Adrenal gland (tissue), 12 donors: ENCODE data around the gene SYT1. TPM values are rescaled to one million over a fixed set of nuclear protein-coding genes. Genes with fewer than 3 reads are reported as not detected.

ENCODE experiments used
- DNase-seq, 7 donors: peaks; one replicate each; pipeline ENCODE4 v3.0.0-alpha.2; 2019 to 2020
- H3K27ac ChIP-seq, 5 donors: fragments of 200-600 bp; sonication (generic) in 4 of 5; 1 replicate in 3 of 5; 2 replicates in 2 of 5; pipeline versions ENCODE4 v1.5.1 to v1.8.0; 2016 to 2020; ENCODE audit warnings: mild to moderate bottlenecking in 1 of 5
- H3K27me3 ChIP-seq: fragments of 200-600 bp; 2 replicates; pipeline ENCODE4 v1.8.0; 2021
- H3K36me3 ChIP-seq, 2 donors: fragments of 200-600 bp; replicated peaks in 1 of 2; 1 replicate in 1 of 2; 2 replicates in 1 of 2; pipeline versions ENCODE4 v1.5.1 to v1.8.0; 2018 to 2022
- H3K4me1 ChIP-seq, 2 donors: fragments of 200-600 bp; replicated peaks in 1 of 2; 1 replicate in 1 of 2; 2 replicates in 1 of 2; pipeline versions ENCODE4 v1.5.1 to v1.8.0; 2018 to 2021
- H3K4me3 ChIP-seq, 4 donors: fragments of 200-600 bp; sonication (generic) in 3 of 4; one replicate each; pipeline ENCODE4 v1.5.1; 2016 to 2018
- H3K9me3 ChIP-seq, 3 donors: fragments of 200-600 bp; sonication (generic) in 1 of 3; replicated peaks in 1 of 3; 1 replicate in 2 of 3; 2 replicates in 1 of 3; pipeline versions ENCODE4 v1.5.1 to v1.8.0; 2016 to 2021
- CTCF ChIP-seq, 6 experiments: fragments of 450-650 bp in 4 of 6; fragments of 200-600 bp in 2 of 6; sonication (generic) in 1 of 6; IDR thresholded peaks; 1 replicate in 5 of 6; 2 replicates in 1 of 6; pipeline versions ENCODE4 v1.5.1 to v1.8.0; 2016 to 2021; ENCODE audit warnings: antibody characterized with exemption in 6 of 6, mild to moderate bottlenecking in 2 of 6, moderate library complexity in 1 of 6
- POLR2A ChIP-seq, 2 donors: fragments of 450-650 bp; IDR thresholded peaks; one replicate each; pipeline ENCODE4 v1.6.1; 2017; ENCODE audit warnings: antibody characterized with exemption in 2 of 2, mild to moderate bottlenecking in 2 of 2, moderate library complexity in 1 of 2
- WGBS, 4 donors: extraction: QIAGEN DNeasy Blood & Tissue Kit in 2 of 4; methylation state at CpG; one replicate each; pipeline versions ENCODE4 v1.1.5 to v1.1.7; 2013 to 2017; 5-methylcytosine and 5-hydroxymethylcytosine counted together
- intact Hi-C, 2 donors: fragments of 100-400 bp; cut with DNase I; formaldehyde crosslinking; loops; one replicate each; pipeline versions ENCODE4 v1.14.1 to v1.15.0; 2022 to 2023
- polyA plus RNA-seq, 3 donors: library from polyadenylated mRNA; stranded (reverse); fragments of 200-250 nt in 2 of 3; fragments of 350-450 nt in 1 of 3; fragmentation: Illumina TruSeq in 1 of 3; extraction: RNeasy Lipid Tissue Mini Kit (QIAGEN cat#74804) in 1 of 3; gene quantifications; one replicate each; pipeline ENCODE4 v1.2.3, GENCODE V29; 2013 to 2014
- total RNA-seq, 9 donors: library from RNA; depleted of rRNA in 4 of 9; stranded (reverse); fragments of >200 nt in 4 of 9; fragments of 120-200 nt in 1 of 9; fragmentation: NEBNext Ultra II Directional in 1 of 9; extraction: Animal tissue kit (Norgen Biotek cat#: 25700) in 1 of 9; gene quantifications; one replicate each; pipeline versions ENCODE4 v1.1.0 to v1.2.4, GENCODE V29; 2013 to 2023
- donor health status: healthy with polysubstance abuse.
- donor health status: Bipolar disorder and iron deficiency.
- donor health status: DM: yes; HTN: yes; CAD: no.
- donor health status: DM: no; HTN: no; CAD: no.
- donor health status: DM: no; HTN: no; CAD: no.
- donor health status: DM: yes; HTN: yes; CAD: no.

Gene SYT1
- total and polyA plus RNA-seq, 12 donors: 0.42 to 22.3 (median 4.6) TPM

GRCh38 chr12:79373896-79374499 lies 509.4 kb downstream of the SYT1 start:
- Histone ChIP-seq H3K4me1 (peaks cover 0 to 8% of the 10 kb centered on the region in 2 donors), H3K27ac (no peak overlapping the region), H3K4me3 (no peak overlapping the region), H3K9me3 (no peaks in the 10 kb centered on the region), H3K36me3 (no peaks in the 10 kb centered on the region), H3K27me3 (no peaks in the 10 kb centered on the region)
- intact Hi-C loops: no loop called here
- DNase-seq: peak in 4 of 7 donors; percentile 12 to 34 (median 22)
- 55 to 63% (median 60%) methylated on average over 5 of the region's 5 CpGs for WGBS, 4 donors
- peak; percentile 40 to 70 (median 48) for TF ChIP-seq CTCF (IDR thresholded peaks at IDR 0.05)
- no peak for TF ChIP-seq POLR2A (IDR thresholded peaks at IDR 0.05)

DNA sequence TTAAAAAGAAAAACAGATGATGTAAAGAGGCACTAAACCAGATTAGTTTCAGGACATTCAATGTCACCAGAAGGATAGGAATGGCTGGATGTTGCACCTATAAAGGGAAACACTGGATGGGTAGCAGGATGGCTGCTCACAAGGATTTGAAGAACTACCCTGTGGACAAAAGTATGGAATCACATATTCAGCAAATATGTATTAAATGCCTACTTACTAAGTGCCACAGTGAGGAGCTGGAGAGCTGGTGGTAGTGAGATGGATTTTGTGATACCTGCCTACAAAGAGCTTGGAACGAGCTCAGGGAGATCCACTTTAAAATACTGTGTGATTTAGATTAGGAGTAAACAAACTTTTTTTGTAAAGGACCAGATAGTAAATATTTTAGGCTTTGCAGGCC lies 510.0 kb downstream of the SYT1 start:
- WGBS, 4 donors: 77 to 92% (median 85%) methylated on average over 1 of the region's 1 CpG
- no peak overlapping the region for H3K4me3 ChIP-seq
- intact Hi-C loops: no loop called here
- no peaks in the 10 kb centered on the region for H3K36me3 ChIP-seq
- H3K4me1 ChIP-seq: peaks cover 0 to 8% of the 10 kb centered on the region in 2 donors
- no peak overlapping the region for H3K27ac ChIP-seq
- H3K27me3 ChIP-seq: no peaks in the 10 kb centered on the region
- TF ChIP-seq POLR2A (IDR thresholded peaks at IDR 0.05) (no peak), CTCF (IDR thresholded peaks at IDR 0.05) (no peak)
- DNase-seq: no peak
- no peaks in the 10 kb centered on the region for H3K9me3 ChIP-seq

DNA sequence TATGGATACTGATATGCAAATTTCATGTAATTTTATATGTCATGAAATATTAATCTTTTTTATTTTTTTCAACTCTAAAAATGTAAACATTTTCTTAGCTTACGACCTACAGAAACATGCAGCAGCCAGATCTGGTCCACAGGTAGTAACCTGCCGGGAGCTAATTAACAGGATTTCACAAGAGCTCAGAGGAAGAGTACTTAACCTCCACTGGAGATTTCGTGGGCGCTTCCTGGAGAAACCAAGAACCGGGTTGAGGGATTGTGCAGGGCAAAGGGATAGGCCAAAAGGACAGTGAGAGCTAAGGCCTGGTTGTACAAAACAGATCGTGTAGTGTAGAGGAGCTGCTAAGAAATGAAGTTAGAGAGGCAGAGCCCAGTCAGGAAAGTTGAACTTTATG lies 510.5 kb downstream of the SYT1 start:
- H3K27ac ChIP-seq: no peak overlapping the region
- TF ChIP-seq POLR2A (IDR thresholded peaks at IDR 0.05) (no peak), CTCF (IDR thresholded peaks at IDR 0.05) (no peak)
- H3K27me3 ChIP-seq: no peaks in the 10 kb centered on the region
- 80 to 87% (median 82%) methylated on average over 6 of the region's 6 CpGs for WGBS, 4 donors
- no peak for DNase-seq
- intact Hi-C loops: no loop called here
- no peaks in the 10 kb centered on the region for H3K36me3 ChIP-seq
- H3K4me1 ChIP-seq: peaks cover 0 to 8% of the 10 kb centered on the region in 2 donors
- no peak overlapping the region for H3K4me3 ChIP-seq
- H3K9me3 ChIP-seq: no peaks in the 10 kb centered on the region

DNA sequence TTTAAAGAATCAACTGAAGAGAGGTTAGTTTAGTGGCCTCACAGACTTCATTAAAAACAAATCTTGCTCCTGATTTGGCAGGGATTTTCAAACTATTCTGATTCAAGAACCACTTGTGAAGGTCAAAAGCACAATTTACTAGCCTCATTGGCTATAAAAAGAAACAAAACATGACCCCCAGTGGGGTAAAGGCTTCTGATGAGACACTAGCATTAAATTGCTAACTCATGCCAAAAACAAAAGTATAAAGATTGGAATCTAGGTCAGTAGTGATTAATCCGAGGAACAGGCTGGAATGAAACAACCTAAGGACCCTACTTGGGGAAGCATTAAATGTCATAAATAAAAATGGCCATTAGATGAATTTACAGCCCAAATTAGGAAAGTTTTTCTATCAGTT lies 513.9 kb downstream of the SYT1 start:
- no peaks in the 10 kb centered on the region for H3K27me3 ChIP-seq
- H3K4me1 ChIP-seq: peaks cover 0 to 8% of the 10 kb centered on the region in 2 donors
- no peaks in the 10 kb centered on the region for H3K9me3 ChIP-seq
- no peak for DNase-seq
- no peaks in the 10 kb centered on the region for H3K36me3 ChIP-seq
- intact Hi-C loops: no loop called here
- peak overlapping the region in 2 of 5 donors; percentile 23 to 39 for H3K27ac ChIP-seq
- 15 to 38% (median 20%) methylated on average over 1 of the region's 1 CpG for WGBS, 4 donors
- H3K4me3 ChIP-seq: no peak overlapping the region
- TF ChIP-seq POLR2A (IDR thresholded peaks at IDR 0.05) (no peak), CTCF (IDR thresholded peaks at IDR 0.05) (no peak)
